Right cardiac atrium (tissue), 5 donors: Measurements from ENCODE around the gene TMEM106B. TPM values are rescaled to one million over a fixed set of nuclear protein-coding genes. Genes with fewer than 3 reads are reported as not detected.

Source experiments
- ATAC-seq, 2 donors: fragments of 200-7000 bp; cut with Tn5 transposase; one replicate each; pipeline versions ENCODE4 v1.8.0 to v1.9.1; 2020; ENCODE audit warnings: moderate library complexity in 2 of 2, mild to moderate bottlenecking in 1 of 2
- DNase-seq, 3 donors: peaks; one replicate each; pipeline ENCODE4 v3.0.0-alpha.2; 2020
- H3K27ac ChIP-seq: one replicate; pipeline ENCODE4 v1.5.1; 2013; ENCODE audit warnings: mild to moderate bottlenecking, low read length, control low read depth, moderate library complexity
- H3K27me3 ChIP-seq: one replicate; pipeline ENCODE4 v1.6.1; 2013; ENCODE audit not compliant: control insufficient read depth, insufficient read depth
- H3K4me1 ChIP-seq: one replicate; pipeline ENCODE4 v1.6.1; 2013; ENCODE audit warnings: low read length; ENCODE audit not compliant: control insufficient read depth, insufficient read depth
- H3K4me3 ChIP-seq: one replicate; pipeline ENCODE4 v1.5.1; 2013; ENCODE audit warnings: low read length, control low read depth
- H3K9me3 ChIP-seq: one replicate; pipeline ENCODE4 v1.6.1; 2013; ENCODE audit warnings: low read length; ENCODE audit not compliant: control insufficient read depth
- WGBS: extraction: QIAGEN DNeasy Blood & Tissue Kit; methylation state at CpG from one replicate; pipeline ENCODE4 v1.1.7; 2013; 5-methylcytosine and 5-hydroxymethylcytosine counted together
- intact Hi-C, 4 donors: fragments of 100-400 bp; cut with DNase I; formaldehyde crosslinking; loops; one replicate each; pipeline versions ENCODE4 v1.11.0 to v1.14.0; 2022 to 2023
- polyA plus RNA-seq: library from polyadenylated mRNA; stranded (reverse); fragments of 200-250 nt; gene quantifications from one replicate; pipeline ENCODE4 v1.2.3, GENCODE V29; 2013
- total RNA-seq, 4 donors: library from RNA; stranded (reverse); fragmentation: NEBNext Ultra II Directional; extraction: Animal tissue kit (Norgen Biotek cat#: 25700); gene quantifications; one replicate each; pipeline ENCODE4 v1.2.1, GENCODE V29; 2021
- donor health status: healthy with polysubstance abuse.
- donor health status: DM: no; HTN: yes; CAD: no.
- donor health status: DM: no; HTN: no; CAD: no.
- donor health status: DM: no; HTN: yes; CAD: no; lungs with severe emphysema.
- donor health status: DM: yes; HTN: yes; CAD: no.

TMEM106B gene
- total and polyA plus RNA-seq, 5 donors, result 20.8 to 65.7 (median 63.5) TPM

DNA sequence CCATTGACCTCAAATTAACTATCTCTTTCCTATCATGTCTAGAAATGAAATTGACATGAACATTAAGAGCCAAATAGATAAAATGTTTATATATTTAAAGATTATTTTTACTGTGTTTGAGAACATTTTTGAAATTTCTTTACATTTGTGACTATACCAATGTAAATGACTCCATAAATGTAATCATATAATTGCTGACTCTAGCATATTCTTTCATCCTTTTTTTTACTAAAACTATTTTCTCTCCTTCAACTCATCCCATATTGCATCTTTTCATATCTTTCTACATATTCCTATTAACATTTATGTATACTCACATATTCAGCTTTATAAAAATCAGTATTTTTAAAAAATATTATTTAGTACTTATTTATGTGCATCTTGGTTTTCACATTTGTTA lies 16.9 kb downstream of the TMEM106B start:
- DNase-seq, result no peak
- H3K27me3 ChIP-seq, result no peaks in the 10 kb centered on the region
- no peaks in the 10 kb centered on the region for H3K4me1 ChIP-seq
- no peak overlapping the region for H3K27ac ChIP-seq
- intact Hi-C loops, result no loop called here
- H3K9me3 ChIP-seq, result no peaks in the 10 kb centered on the region
- ATAC-seq, result no peak
- no peak overlapping the region for H3K4me3 ChIP-seq

DNA sequence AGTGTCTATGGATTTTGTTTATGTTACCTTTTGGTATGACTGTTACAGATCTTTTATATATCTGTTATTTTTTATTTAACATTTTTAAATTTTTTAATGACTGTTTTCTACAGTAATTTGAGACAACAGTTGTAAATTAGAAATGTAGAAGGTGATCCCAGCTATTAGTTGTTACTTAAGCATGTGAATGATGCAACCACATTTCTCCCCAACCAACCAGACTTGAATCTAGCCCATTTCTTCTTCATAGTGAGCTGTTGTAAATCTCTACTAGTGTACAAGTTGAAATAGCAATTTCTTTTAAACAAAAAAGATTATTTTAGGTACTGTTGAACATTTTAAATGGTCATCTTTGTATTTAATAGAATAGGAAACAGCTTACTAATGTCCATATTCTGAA lies 18.0 kb downstream of the TMEM106B start:
- DNase-seq (no peak), ATAC-seq (no peak)
- Histone ChIP-seq H3K4me3 (no peak overlapping the region), H3K9me3 (no peaks in the 10 kb centered on the region), H3K27me3 (no peaks in the 10 kb centered on the region), H3K4me1 (no peaks in the 10 kb centered on the region), H3K27ac (no peak overlapping the region)
- intact Hi-C loops, result no loop called here

DNA sequence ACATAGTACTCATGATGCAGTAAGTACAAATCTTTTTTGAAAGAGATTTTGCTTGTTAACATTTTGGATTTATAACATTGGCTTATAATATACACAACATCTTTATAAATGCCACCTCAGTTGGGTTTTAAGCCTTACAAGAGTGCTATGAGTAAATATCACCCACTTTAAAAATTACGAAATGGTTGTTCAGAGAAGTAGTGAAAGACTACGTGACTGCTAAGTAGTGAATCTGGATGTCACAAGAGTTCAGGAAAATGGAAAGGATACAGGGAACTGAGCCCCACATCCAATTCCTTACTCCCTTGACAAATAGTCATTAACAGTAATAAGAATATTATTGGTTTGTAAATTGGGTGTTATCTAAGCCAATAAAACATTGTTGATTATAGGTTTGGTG lies 20.0 kb downstream of the TMEM106B start:
- H3K4me1 ChIP-seq, result no peaks in the 10 kb centered on the region
- 48% methylated on average over 2 of the region's 2 CpGs for WGBS
- no peak for ATAC-seq
- no peak overlapping the region for H3K4me3 ChIP-seq
- no peaks in the 10 kb centered on the region for H3K9me3 ChIP-seq
- H3K27ac ChIP-seq, result no peak overlapping the region
- intact Hi-C loops, result no loop called here
- DNase-seq, result no peak
- H3K27me3 ChIP-seq, result no peaks in the 10 kb centered on the region

DNA sequence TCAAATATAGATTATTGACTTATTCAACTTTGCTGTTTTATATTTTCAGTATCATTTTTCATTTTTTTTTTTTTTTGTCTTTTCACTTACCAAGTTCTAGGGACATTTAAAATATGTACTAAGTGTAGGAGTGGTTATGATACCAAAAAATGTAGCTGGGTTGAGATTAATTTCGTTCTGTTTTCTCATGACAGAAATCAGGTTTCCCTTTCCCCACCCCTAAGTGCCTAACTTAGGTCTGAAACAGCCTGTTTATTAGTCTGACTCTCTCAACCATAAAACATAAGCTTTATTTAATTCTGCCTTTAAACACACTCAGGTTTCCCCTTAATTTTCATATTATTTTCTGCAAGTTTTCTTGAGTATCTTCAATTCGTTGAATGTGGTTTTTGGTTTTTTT lies 22.1 kb downstream of the TMEM106B start:
- no peak for ATAC-seq
- Histone ChIP-seq H3K4me1 (no peaks in the 10 kb centered on the region), H3K27me3 (no peaks in the 10 kb centered on the region), H3K4me3 (no peak overlapping the region), H3K27ac (no peak overlapping the region), H3K9me3 (no peaks in the 10 kb centered on the region)
- WGBS, result 87% methylated on average over 2 of the region's 2 CpGs
- intact Hi-C loops, result no loop called here
- DNase-seq, result no peak

DNA sequence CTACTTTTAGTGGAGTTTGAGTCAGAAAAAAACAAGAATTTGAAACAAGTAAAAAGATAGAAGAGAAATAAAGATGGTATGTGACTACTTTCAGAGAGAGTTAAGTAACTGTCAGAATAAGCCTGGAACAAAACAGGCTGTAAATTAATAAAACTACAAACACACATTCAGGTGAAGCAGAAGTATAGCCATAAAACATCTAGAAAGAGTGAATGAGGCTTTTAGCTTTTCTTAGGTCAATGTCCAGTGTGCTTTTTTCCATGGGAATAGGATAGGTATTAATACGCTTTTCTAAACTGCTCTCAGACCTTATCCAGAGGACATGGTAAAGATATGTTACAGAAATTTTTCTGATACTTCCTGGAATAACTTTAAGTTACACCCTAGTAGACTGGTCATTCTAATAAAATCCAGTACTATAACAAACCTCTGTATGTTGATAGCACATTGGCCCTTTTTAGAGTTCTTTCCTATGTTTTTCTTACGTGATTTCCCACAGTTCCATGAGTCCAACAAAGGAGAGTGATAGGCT lies 23.3 kb downstream of the TMEM106B start:
- Histone ChIP-seq H3K27me3 (no peaks in the 10 kb centered on the region), H3K9me3 (no peaks in the 10 kb centered on the region), H3K4me1 (no peaks in the 10 kb centered on the region), H3K4me3 (no peak overlapping the region), H3K27ac (no peak overlapping the region)
- WGBS, result 87% methylated on average over 2 of the region's 2 CpGs
- ATAC-seq (peak in 1 of 2 donors; percentile 42), DNase-seq (no peak)
- intact Hi-C loops, result no loop called here

DNA sequence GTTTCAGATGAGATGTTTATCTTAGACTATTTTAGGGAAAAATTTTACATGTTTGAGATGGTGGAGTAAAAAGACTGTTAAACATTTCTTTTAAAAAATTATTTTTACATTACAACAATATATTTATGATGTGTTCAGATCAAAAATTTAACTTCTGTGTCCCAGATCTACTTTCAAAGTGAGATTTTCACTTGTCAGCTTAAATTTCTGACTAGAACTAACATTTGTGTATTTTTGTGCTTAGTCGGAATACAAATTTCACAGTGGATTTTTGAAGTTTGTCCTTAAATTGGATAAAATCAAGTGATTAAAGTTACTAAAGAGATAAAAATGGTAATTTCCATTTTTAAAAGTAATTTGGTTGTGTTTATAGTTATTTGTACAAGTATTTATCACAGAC lies 24.9 kb downstream of the TMEM106B start:
- WGBS, result 97% methylated on average over 1 of the region's 1 CpG
- intact Hi-C loops, result no loop called here
- H3K9me3 ChIP-seq, result no peaks in the 10 kb centered on the region
- no peaks in the 10 kb centered on the region for H3K27me3 ChIP-seq
- ATAC-seq, result no peak
- H3K4me3 ChIP-seq, result no peak overlapping the region
- DNase-seq, result no peak
- no peak overlapping the region for H3K27ac ChIP-seq
- no peaks in the 10 kb centered on the region for H3K4me1 ChIP-seq

DNA sequence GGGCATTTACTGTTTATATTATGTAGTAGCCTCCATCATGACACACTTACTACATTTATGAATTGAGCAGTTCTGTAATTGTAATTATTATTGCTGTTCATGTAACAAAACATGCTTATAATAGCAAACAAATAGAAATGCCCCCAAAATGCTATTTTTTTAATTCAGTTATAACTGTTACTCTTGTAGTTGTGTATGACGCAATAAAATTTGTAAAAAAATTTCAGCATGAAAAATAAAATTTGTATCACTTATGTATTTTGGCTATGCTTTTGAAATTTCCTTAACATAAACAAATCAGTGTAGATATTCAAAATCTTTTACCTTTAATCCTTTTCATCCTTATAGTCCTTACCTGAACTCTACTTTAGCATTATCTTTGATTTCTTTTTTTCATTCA lies 25.9 kb downstream of the TMEM106B start:
- H3K27ac ChIP-seq, result no peak overlapping the region
- WGBS, result 39% methylated on average over 1 of the region's 1 CpG
- no peaks in the 10 kb centered on the region for H3K27me3 ChIP-seq
- no peak for ATAC-seq
- H3K4me1 ChIP-seq, result no peaks in the 10 kb centered on the region
- intact Hi-C loops, result no loop called here
- H3K4me3 ChIP-seq, result no peak overlapping the region
- H3K9me3 ChIP-seq, result no peaks in the 10 kb centered on the region
- no peak for DNase-seq

DNA sequence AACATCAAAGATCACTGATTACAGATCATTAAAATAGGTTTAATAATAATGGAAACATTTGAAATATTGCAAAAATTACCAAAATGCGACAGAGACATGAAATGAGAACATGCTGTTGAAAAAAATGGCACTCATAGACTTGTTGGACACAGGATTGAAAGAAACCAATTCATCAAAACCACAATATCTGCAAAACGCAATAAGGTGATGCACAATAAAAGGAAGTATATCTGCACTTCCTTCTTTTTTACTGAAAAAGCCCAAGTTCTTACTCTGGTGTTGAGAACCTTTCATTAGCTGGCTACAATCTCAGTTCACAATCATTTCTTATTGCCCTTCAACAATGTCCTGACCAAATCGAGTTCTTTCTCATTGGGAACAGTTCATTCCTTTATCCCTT lies 28.7 kb downstream of the TMEM106B start:
- Histone ChIP-seq H3K27me3 (no peaks in the 10 kb centered on the region), H3K27ac (no peak overlapping the region), H3K4me3 (no peak overlapping the region), H3K9me3 (no peaks in the 10 kb centered on the region), H3K4me1 (no peaks in the 10 kb centered on the region)
- 85% methylated on average over 3 of the region's 3 CpGs for WGBS
- ATAC-seq (no peak), DNase-seq (no peak)
- intact Hi-C loops, result no loop called here

DNA sequence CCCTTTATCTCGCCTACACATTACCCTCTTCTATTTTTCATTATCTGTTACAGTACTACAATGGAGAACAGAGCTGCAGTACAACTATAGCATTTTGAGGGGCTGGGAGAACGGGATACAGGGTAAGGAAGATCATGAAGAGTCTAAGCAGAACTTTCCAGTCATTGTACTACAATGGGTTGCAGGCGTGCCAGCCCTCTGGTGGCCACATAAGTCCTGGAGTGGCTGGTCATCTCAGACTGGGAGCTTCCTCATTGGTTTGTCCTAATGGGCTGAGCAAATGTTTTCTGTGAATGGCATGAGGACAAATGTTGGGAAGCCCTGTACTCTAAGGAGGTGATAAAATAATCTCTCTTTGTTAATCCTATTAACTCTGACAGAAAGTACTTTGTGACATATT lies 33.0 kb downstream of the TMEM106B start:
- Histone ChIP-seq H3K4me1 (no peaks in the 10 kb centered on the region), H3K9me3 (no peaks in the 10 kb centered on the region), H3K27me3 (no peaks in the 10 kb centered on the region), H3K27ac (no peak overlapping the region), H3K4me3 (no peak overlapping the region)
- WGBS, result 72% methylated on average over 3 of the region's 3 CpGs
- intact Hi-C loops, result no loop called here
- ATAC-seq, result peak in 1 of 2 donors; percentile 44
- DNase-seq, result peak in 2 of 3 donors; percentile 28 to 52

DNA sequence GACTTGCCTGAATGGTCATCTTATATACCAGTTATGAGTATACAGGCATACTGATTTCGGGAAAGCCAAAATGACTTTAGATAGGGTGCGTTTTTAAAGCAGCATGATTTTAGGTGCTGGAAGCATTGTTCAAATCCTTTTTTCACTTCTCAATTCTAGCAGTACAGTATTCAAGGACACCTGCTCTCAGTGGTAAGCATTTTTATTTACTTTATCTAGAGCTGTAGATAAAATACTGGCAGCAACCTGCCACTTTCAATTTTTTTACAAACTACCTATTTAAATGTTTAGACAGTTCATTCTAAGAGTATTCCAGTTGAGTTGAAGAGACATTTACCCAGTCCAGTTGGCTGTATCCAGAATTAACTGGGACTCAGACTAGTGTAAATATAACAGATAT lies 33.6 kb downstream of the TMEM106B start:
- WGBS, result 62% methylated on average over 2 of the region's 2 CpGs
- H3K4me1 ChIP-seq, result no peaks in the 10 kb centered on the region

DNA sequence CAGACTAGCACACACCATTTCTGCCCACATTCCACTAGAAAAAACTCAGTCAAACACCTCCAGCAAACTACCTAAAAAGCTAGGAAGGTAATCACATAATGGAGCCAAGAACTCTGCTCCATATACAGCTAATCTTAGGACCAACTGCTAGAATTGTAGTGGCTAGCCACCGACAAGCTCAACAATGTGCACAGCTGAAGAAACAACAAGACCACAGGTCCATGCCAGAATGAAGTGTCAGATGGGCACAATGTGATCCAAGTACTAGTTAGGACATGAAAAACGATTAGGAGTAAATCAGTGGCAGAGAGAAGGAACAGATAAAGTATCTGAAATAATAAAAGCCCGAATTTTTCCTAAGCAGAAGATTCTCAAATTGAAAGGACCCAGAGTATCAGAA lies 38.6 kb downstream of the TMEM106B start:
- ATAC-seq, result no peak
- intact Hi-C loops, result no loop called here

More for the DNA sequence above, 33.6 kb downstream of the TMEM106B start:
- intact Hi-C loops, result no loop called here
- ATAC-seq (no peak), DNase-seq (no peak)
- no peaks in the 10 kb centered on the region for H3K9me3 ChIP-seq
- H3K27me3 ChIP-seq, result no peaks in the 10 kb centered on the region
- no peak overlapping the region for H3K4me3 ChIP-seq
- no peak overlapping the region for H3K27ac ChIP-seq

DNA sequence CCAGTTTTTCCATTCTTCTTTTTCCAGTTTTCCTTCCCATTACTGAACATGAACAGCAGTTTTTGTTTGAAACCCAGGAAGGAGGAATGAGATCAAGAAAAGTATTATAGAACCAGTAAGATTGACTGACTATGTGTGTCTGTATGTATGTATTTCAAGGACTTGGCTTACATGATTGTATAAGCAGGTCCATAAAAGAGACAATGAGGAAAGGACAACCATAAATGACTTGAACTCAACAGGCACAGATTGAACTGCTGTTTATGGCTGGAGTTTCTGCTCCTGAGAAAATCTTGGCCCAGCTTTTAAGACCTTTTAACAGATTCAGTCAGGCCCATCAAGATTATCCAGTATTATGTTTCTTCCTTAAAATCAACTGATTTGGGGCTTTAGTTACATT lies 39.1 kb downstream of the TMEM106B start:
- DNase-seq (no peak), ATAC-seq (no peak)
- Histone ChIP-seq H3K9me3 (no peaks in the 10 kb centered on the region), H3K27me3 (no peaks in the 10 kb centered on the region), H3K4me1 (no peaks in the 10 kb centered on the region), H3K4me3 (no peak overlapping the region), H3K27ac (no peak overlapping the region)
- intact Hi-C loops, result no loop called here

More for the DNA sequence above, 38.6 kb downstream of the TMEM106B start:
- DNase-seq, result no peak
- no peak overlapping the region for H3K27ac ChIP-seq
- 68% methylated on average over 3 of the region's 3 CpGs for WGBS
- no peaks in the 10 kb centered on the region for H3K27me3 ChIP-seq
- no peaks in the 10 kb centered on the region for H3K9me3 ChIP-seq
- no peak overlapping the region for H3K4me3 ChIP-seq
- H3K4me1 ChIP-seq, result no peaks in the 10 kb centered on the region
